ENCODE measurements around the gene MMS22L.

Gene MMS22L

GRCh38 chr6:97111243-97111642, 171.8 kb downstream of the MMS22L start:
- TF ChIP-seq EZH2phosphoT487 (conservative IDR thresholded peaks at IDR 0.05; ENCODE audit: low read length) (no peak), CTCF (IDR thresholded peaks at IDR 0.05; ENCODE audit: insufficient read depth, low read length, poor library complexity, severe bottlenecking) (no peak)
- H3K9ac ChIP-seq (ENCODE audit: low read length), result no peak overlapping the region
- no peak overlapping the region for H3K4me3 ChIP-seq (ENCODE audit: insufficient read depth, low read length, poor library complexity, severe bottlenecking)
- no peak overlapping the region for H2AFZ ChIP-seq (ENCODE audit: low read depth, low read length, severe bottlenecking)
- H3K36me3 ChIP-seq (ENCODE audit: low read length), result no peaks in the 10 kb centered on the region
- no peaks in the 10 kb centered on the region for H3K9me2 ChIP-seq (replicated peaks; ENCODE audit: insufficient read depth, low read length)
- no peaks in the 10 kb centered on the region for H3K27me3 ChIP-seq (ENCODE audit: low read length)
- H3K4me2 ChIP-seq (ENCODE audit: low read depth, low read length, poor library complexity, severe bottlenecking), result no peak overlapping the region
- no peaks in the 10 kb centered on the region for H4K20me1 ChIP-seq (ENCODE audit: low read depth, low read length)
- no peak overlapping the region for H3K27ac ChIP-seq (ENCODE audit: low read depth, low read length)
- no peaks in the 10 kb centered on the region for H3F3A ChIP-seq (ENCODE audit: insufficient read depth)
- no peaks in the 10 kb centered on the region for H3K9me3 ChIP-seq (ENCODE audit: insufficient read depth, low read length)
- no peaks in the 10 kb centered on the region for H3K79me2 ChIP-seq (ENCODE audit: insufficient read depth, low read length)

GRCh38 chr6:97110626-97111025, 172.4 kb downstream of the MMS22L start:
- no peaks in the 10 kb centered on the region for H3F3A ChIP-seq (ENCODE audit: insufficient read depth)
- TF ChIP-seq CTCF (IDR thresholded peaks at IDR 0.05; ENCODE audit: insufficient read depth, low read length, poor library complexity, severe bottlenecking), result no peak
- TF ChIP-seq EZH2phosphoT487 (conservative IDR thresholded peaks at IDR 0.05; ENCODE audit: low read length), result no peak
- no peaks in the 10 kb centered on the region for H3K36me3 ChIP-seq (ENCODE audit: low read length)
- no peak overlapping the region for H3K4me3 ChIP-seq (ENCODE audit: insufficient read depth, low read length, poor library complexity, severe bottlenecking)
- H2AFZ ChIP-seq (ENCODE audit: low read depth, low read length, severe bottlenecking), result no peak overlapping the region
- no peaks in the 10 kb centered on the region for H3K27me3 ChIP-seq (ENCODE audit: low read length)
- H3K9me2 ChIP-seq (replicated peaks; ENCODE audit: insufficient read depth, low read length), result no peaks in the 10 kb centered on the region
- H3K9me3 ChIP-seq (ENCODE audit: insufficient read depth, low read length), result no peaks in the 10 kb centered on the region
- no peak overlapping the region for H3K27ac ChIP-seq (ENCODE audit: low read depth, low read length)
- H3K79me2 ChIP-seq (ENCODE audit: insufficient read depth, low read length), result no peaks in the 10 kb centered on the region
- no peaks in the 10 kb centered on the region for H4K20me1 ChIP-seq (ENCODE audit: low read depth, low read length)
- no peak overlapping the region for H3K4me2 ChIP-seq (ENCODE audit: low read depth, low read length, poor library complexity, severe bottlenecking)
- no peak overlapping the region for H3K9ac ChIP-seq (ENCODE audit: low read length)

GRCh38 chr6:97110149-97110548, 172.9 kb downstream of the MMS22L start:
- H3K36me3 ChIP-seq (ENCODE audit: low read length), result no peaks in the 10 kb centered on the region
- TF ChIP-seq EZH2phosphoT487 (conservative IDR thresholded peaks at IDR 0.05; ENCODE audit: low read length) (no peak), CTCF (IDR thresholded peaks at IDR 0.05; ENCODE audit: insufficient read depth, low read length, poor library complexity, severe bottlenecking) (no peak)

More at GRCh38 chr6:97110149-97110548, 172.9 kb downstream of the MMS22L start:
- Histone ChIP-seq H3F3A (ENCODE audit: insufficient read depth) (no peaks in the 10 kb centered on the region), H3K4me2 (ENCODE audit: low read depth, low read length, poor library complexity, severe bottlenecking) (no peak overlapping the region), H3K9me3 (ENCODE audit: insufficient read depth, low read length) (no peaks in the 10 kb centered on the region), H2AFZ (ENCODE audit: low read depth, low read length, severe bottlenecking) (no peak overlapping the region), H4K20me1 (ENCODE audit: low read depth, low read length) (no peaks in the 10 kb centered on the region), H3K27ac (ENCODE audit: low read depth, low read length) (no peak overlapping the region), H3K9ac (ENCODE audit: low read length) (no peak overlapping the region), H3K79me2 (ENCODE audit: insufficient read depth, low read length) (no peaks in the 10 kb centered on the region), H3K4me3 (ENCODE audit: insufficient read depth, low read length, poor library complexity, severe bottlenecking) (no peak overlapping the region), H3K27me3 (ENCODE audit: low read length) (no peaks in the 10 kb centered on the region), H3K9me2 (replicated peaks; ENCODE audit: insufficient read depth, low read length) (no peaks in the 10 kb centered on the region)

Measured in SU-DHL-6 (cell line).